Ishikawa (cell line): ENCODE data around the gene RAVER2.

ENCODE experiments used
- CREB1 ChIP-seq: IDR thresholded peaks from 2 replicates; pipeline ENCODE4 v1.6.1; 2012; ENCODE audit warnings: low read depth
- EGR1 ChIP-seq: IDR thresholded peaks from 2 replicates; pipeline ENCODE4 v1.6.1; 2012
- FOXM1 ChIP-seq: IDR thresholded peaks from 2 replicates; pipeline ENCODE4 v1.6.1; 2012; ENCODE audit warnings: low read depth, borderline replicate concordance
- NFIC ChIP-seq: IDR thresholded peaks from 2 replicates; pipeline ENCODE4 v1.6.1; 2012
- TAF1 ChIP-seq: IDR thresholded peaks from 2 replicates; pipeline ENCODE4 v1.6.1; 2012; ENCODE audit warnings: low read depth, mild to moderate bottlenecking
- TCF12 ChIP-seq: IDR thresholded peaks from 2 replicates; pipeline ENCODE4 v1.6.1; 2012; ENCODE audit warnings: low read depth
- ZBTB7A ChIP-seq: IDR thresholded peaks from 2 replicates; pipeline ENCODE4 v1.6.1; 2012; ENCODE audit warnings: low read depth
- TF ChIP-seq, protein P1 (sequence below): IDR thresholded peaks from 2 replicates; pipeline ENCODE4 v1.6.1; 2012

DNA sequence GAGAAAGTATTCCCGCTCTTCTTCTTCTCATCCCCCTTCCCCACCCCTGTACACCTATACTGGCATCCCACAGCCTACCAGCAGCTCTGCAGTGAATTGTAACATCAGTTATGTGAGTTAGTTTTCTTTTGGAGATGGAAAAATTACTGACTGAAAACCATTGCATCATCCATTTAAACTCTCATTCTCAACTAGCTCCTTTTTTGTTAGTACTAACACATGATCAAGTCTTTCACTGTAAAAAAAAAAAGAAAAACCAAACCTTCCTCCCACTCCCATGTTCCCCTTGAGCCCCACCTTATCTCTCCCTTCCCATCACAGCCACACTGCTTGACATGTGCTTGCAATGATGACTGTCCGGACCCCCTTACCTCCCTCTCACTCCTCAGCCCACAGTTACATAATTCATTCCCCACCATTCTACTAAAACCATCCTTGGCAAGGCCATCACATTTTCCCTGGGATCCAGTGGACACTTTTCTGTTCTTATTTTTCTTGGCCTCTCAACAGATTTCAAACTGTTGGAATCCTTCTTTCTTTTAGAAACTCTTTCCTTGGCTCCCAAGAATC is 23.2 kb upstream of the RAVER2 start:
- TF ChIP-seq FOXM1, result no peak
- TF ChIP-seq, protein P1, sequence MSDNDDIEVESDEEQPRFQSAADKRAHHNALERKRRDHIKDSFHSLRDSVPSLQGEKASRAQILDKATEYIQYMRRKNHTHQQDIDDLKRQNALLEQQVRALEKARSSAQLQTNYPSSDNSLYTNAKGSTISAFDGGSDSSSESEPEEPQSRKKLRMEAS, result no peak
- TF ChIP-seq TAF1, result no peak
- TF ChIP-seq TCF12, result no peak
- TF ChIP-seq CREB1, result no peak
- TF ChIP-seq NFIC, result no peak
- TF ChIP-seq EGR1, result no peak
- TF ChIP-seq ZBTB7A, result no peak
